ENCODE measurements around the gene RPN1.
"Not testable (repeated sequence)": the region's sequence is repeated elsewhere in the genome, so short reads cannot be mapped to it uniquely, and the experiment has no call there.

DNA sequence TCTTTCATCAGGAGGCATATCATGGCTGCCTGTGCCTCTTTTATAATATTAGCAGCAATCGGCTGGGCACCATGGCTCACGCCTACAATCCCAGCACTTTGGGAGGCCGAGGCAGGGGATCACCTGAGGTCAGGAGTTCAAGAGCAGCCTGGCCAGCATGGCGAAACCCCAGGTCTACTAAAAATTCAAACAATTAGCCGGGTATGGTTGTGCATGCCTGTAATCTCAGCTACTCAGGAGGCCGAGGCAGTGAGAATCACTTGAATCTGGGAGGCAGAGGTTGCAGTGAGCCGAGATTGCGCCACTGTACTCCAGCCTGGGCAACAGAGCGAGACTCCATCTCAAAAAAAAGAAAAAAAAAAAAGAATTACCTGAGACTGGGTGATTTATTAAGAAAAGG lies 64.2 kb downstream of the RPN1 start:
- TF ChIP-seq, protein P1, sequence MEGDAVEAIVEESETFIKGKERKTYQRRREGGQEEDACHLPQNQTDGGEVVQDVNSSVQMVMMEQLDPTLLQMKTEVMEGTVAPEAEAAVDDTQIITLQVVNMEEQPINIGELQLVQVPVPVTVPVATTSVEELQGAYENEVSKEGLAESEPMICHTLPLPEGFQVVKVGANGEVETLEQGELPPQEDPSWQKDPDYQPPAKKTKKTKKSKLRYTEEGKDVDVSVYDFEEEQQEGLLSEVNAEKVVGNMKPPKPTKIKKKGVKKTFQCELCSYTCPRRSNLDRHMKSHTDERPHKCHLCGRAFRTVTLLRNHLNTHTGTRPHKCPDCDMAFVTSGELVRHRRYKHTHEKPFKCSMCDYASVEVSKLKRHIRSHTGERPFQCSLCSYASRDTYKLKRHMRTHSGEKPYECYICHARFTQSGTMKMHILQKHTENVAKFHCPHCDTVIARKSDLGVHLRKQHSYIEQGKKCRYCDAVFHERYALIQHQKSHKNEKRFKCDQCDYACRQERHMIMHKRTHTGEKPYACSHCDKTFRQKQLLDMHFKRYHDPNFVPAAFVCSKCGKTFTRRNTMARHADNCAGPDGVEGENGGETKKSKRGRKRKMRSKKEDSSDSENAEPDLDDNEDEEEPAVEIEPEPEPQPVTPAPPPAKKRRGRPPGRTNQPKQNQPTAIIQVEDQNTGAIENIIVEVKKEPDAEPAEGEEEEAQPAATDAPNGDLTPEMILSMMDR (IDR thresholded peaks at IDR 0.05), result not testable (repeated sequence)
- TF ChIP-seq POLR2A, EP300, POLR2AphosphoS5 (IDR thresholded peaks at IDR 0.05): not testable (repeated sequence)
